DND-41 (cell line): ENCODE results near the gene XKR3.
"Not testable (repeated sequence)": the region's sequence is repeated elsewhere in the genome, so short reads cannot be mapped to it uniquely, and the experiment has no call there.

Experiments used
- ATAC-seq: fragments of 200-7000 bp; cut with Tn5 transposase; 3 replicates; pipeline ENCODE4 v1.9.1; 2021; ENCODE audit warnings: low read depth; ENCODE audit not compliant: insufficient read depth
- DNase-seq: peaks from one replicate; pipeline ENCODE4 v3.0.0-alpha.2; 2020
- H2AFZ ChIP-seq: 2 replicates; pipeline ENCODE4 v1.6.0; 2012; ENCODE audit warnings: low read depth, low read length
- H3K27ac ChIP-seq: 2 replicates; pipeline ENCODE4 v1.5.1; 2012; ENCODE audit warnings: low read length, inconsistent platforms
- H3K27me3 ChIP-seq: fragments of 200-600 bp; sonication (generic); 2 replicates; pipeline ENCODE4 v1.6.0; 2012; ENCODE audit warnings: low read length, mild to moderate bottlenecking, inconsistent platforms; ENCODE audit not compliant: insufficient read depth, poor library complexity
- H3K36me3 ChIP-seq: 2 replicates; pipeline ENCODE4 v1.5.1; 2012; ENCODE audit warnings: low read length, inconsistent platforms; ENCODE audit not compliant: insufficient read depth
- H3K4me1 ChIP-seq: 2 replicates; pipeline ENCODE4 v1.5.1; 2012; ENCODE audit warnings: mild to moderate bottlenecking, low read length; ENCODE audit not compliant: insufficient read depth
- H3K4me2 ChIP-seq: 2 replicates; pipeline ENCODE4 v1.6.0; 2012; ENCODE audit warnings: mild to moderate bottlenecking, moderate library complexity, low read length, inconsistent platforms; ENCODE audit not compliant: insufficient read depth
- H3K4me3 ChIP-seq, 2 experiments: fragments of 200-600 bp in 1 of 2; shearing (Covaris generic) in 1 of 2; 2 replicates each; pipeline ENCODE4 v1.5.1; 2012 to 2016; ENCODE audit warnings: inconsistent platforms in 2 of 2, low read length in 2 of 2, mild to moderate bottlenecking in 2 of 2, low read depth in 1 of 2, moderate library complexity in 1 of 2
- H3K79me2 ChIP-seq: 2 replicates; pipeline ENCODE4 v1.6.0; 2012; ENCODE audit warnings: low read length, inconsistent platforms; ENCODE audit not compliant: insufficient read depth
- H3K9ac ChIP-seq: 2 replicates; pipeline ENCODE4 v1.6.0; 2012; ENCODE audit warnings: low read depth, mild to moderate bottlenecking, inconsistent platforms, low read length, moderate library complexity
- H3K9me3 ChIP-seq: 2 replicates; pipeline ENCODE4 v1.5.1; 2012; ENCODE audit warnings: low read length, moderate library complexity, mild to moderate bottlenecking, inconsistent platforms; ENCODE audit not compliant: insufficient read depth, severe bottlenecking
- H4K20me1 ChIP-seq: 2 replicates; pipeline ENCODE4 v1.6.0; 2012; ENCODE audit warnings: low read length; ENCODE audit not compliant: insufficient read depth

XKR3 gene

GRCh38 chr22:16748160-16748929 is 76.9 kb downstream of the XKR3 start:
- not testable (repeated sequence) for H3K4me1 ChIP-seq, H3K4me2 ChIP-seq, H3K9ac ChIP-seq, H3K36me3 ChIP-seq, DNase-seq, ATAC-seq, H3K27me3 ChIP-seq, H3K9me3 ChIP-seq, H3K4me3 ChIP-seq, H3K79me2 ChIP-seq, H3K27ac ChIP-seq, H2AFZ ChIP-seq, H4K20me1 ChIP-seq

GRCh38 chr22:16747266-16748159 is 77.7 kb downstream of the XKR3 start:
- not testable (repeated sequence) for H3K36me3 ChIP-seq, H3K4me2 ChIP-seq, H2AFZ ChIP-seq, H3K27me3 ChIP-seq, H3K9ac ChIP-seq, H3K9me3 ChIP-seq, H4K20me1 ChIP-seq, H3K4me1 ChIP-seq, H3K79me2 ChIP-seq, DNase-seq, ATAC-seq, H3K4me3 ChIP-seq, H3K27ac ChIP-seq

DNA sequence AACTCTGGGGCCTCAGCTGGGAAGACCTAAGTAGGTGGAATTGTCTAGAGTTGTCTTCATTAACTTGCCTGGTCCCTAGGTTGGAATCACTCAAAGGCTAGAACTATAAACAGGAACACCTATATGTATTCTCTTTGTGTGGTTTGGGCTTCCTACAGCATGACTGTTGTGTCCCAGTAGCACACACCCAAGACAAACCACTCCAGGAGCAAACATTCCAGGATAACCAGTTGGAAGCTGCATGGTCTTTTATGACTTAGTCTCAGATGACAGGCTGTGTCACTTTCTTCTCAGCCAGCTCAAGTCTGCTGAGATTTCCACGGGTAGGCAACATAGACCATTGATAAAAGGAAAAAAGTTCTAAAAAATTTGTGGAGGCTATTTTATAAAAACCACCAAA is 90.9 kb downstream of the XKR3 start:
- H3K27me3 ChIP-seq, H3K9ac ChIP-seq, H3K27ac ChIP-seq, H3K36me3 ChIP-seq, H3K4me1 ChIP-seq, H3K4me3 ChIP-seq, ATAC-seq, DNase-seq, H3K79me2 ChIP-seq, H3K9me3 ChIP-seq, H4K20me1 ChIP-seq, H2AFZ ChIP-seq, H3K4me2 ChIP-seq: not testable (repeated sequence)
